ENCODE results near the gene NXNL1. TPM values are rescaled to one million over a fixed set of nuclear protein-coding genes. Genes with fewer than 3 reads are reported as not detected.

The NXNL1 gene
- total and polyA plus RNA-seq, 2 donors (not counting 1 experiment from before 2014, with no cell fraction given), result not detected

- DNase-seq (ENCODE audit: low read depth in 2 of 2), result no peak
- no peaks in the 10 kb centered on the region for H3K27me3 ChIP-seq (ENCODE audit: control insufficient read depth, insufficient read depth, low read length)
- H3K4me3 ChIP-seq (replicated peaks in 1 of 4; ENCODE audit: control extremely low read depth in 1 of 4, insufficient read depth in 1 of 4, low read depth in 3 of 4, low read length in 4 of 4), result no peak overlapping the region
- no peaks in the 10 kb centered on the region for H3K79me2 ChIP-seq (ENCODE audit: control insufficient read depth, insufficient read depth, low read length)
- H3K4me2 ChIP-seq (ENCODE audit: extremely low read depth, insufficient read depth, low read length), result no peak overlapping the region
- no peaks in the 10 kb centered on the region for H3K4me1 ChIP-seq (ENCODE audit: control insufficient read depth, extremely low read depth, insufficient read depth, low read length)
- no peak overlapping the region for H2AFZ ChIP-seq (ENCODE audit: low read length)
- H3K27ac ChIP-seq (ENCODE audit: insufficient read depth, low read length), result no peak overlapping the region
- no peaks in the 10 kb centered on the region for H3K36me3 ChIP-seq (ENCODE audit: control insufficient read depth, insufficient read depth, low read length)
- no peaks in the 10 kb centered on the region for H4K20me1 ChIP-seq (ENCODE audit: control insufficient read depth, extremely low read depth, insufficient read depth, low read length)
- TF ChIP-seq CTCF (conservative IDR thresholded peaks at IDR 0.05 in 1 of 2, IDR thresholded peaks at IDR 0.05 in 1 of 2; ENCODE audit: low read depth in 1 of 2, low read length in 2 of 2), result no peak
- TF ChIP-seq EZH2 (IDR thresholded peaks at IDR 0.05; ENCODE audit: low read length, missing control alignments), result no peak
- H3K9me3 ChIP-seq (ENCODE audit: control insufficient read depth, insufficient read depth, low read depth, low read length), result no peaks in the 10 kb centered on the region
- no peak overlapping the region for H3K9ac ChIP-seq (ENCODE audit: insufficient read depth, low read length)
Observed at GRCh38 chr19:17436094-17436873, 24.4 kb downstream of the NXNL1 start.

GRCh38 chr19:17435218-17435617 is 25.5 kb downstream of the NXNL1 start:
- no peaks in the 10 kb centered on the region for H3K36me3 ChIP-seq (ENCODE audit: control insufficient read depth, insufficient read depth, low read length)
- H3K4me3 ChIP-seq (replicated peaks in 1 of 4; ENCODE audit: control extremely low read depth in 1 of 4, insufficient read depth in 1 of 4, low read depth in 3 of 4, low read length in 4 of 4), result no peak overlapping the region
- no peaks in the 10 kb centered on the region for H4K20me1 ChIP-seq (ENCODE audit: control insufficient read depth, extremely low read depth, insufficient read depth, low read length)
- no peaks in the 10 kb centered on the region for H3K4me1 ChIP-seq (ENCODE audit: control insufficient read depth, extremely low read depth, insufficient read depth, low read length)
- no peaks in the 10 kb centered on the region for H3K9me3 ChIP-seq (ENCODE audit: control insufficient read depth, insufficient read depth, low read depth, low read length)
- H3K9ac ChIP-seq (ENCODE audit: insufficient read depth, low read length), result no peak overlapping the region
- H3K27ac ChIP-seq (ENCODE audit: insufficient read depth, low read length), result no peak overlapping the region
- no peak overlapping the region for H3K4me2 ChIP-seq (ENCODE audit: extremely low read depth, insufficient read depth, low read length)
- no peak for TF ChIP-seq EZH2 (IDR thresholded peaks at IDR 0.05; ENCODE audit: low read length, missing control alignments)
- TF ChIP-seq CTCF (conservative IDR thresholded peaks at IDR 0.05 in 1 of 2, IDR thresholded peaks at IDR 0.05 in 1 of 2; ENCODE audit: low read depth in 1 of 2, low read length in 2 of 2), result no peak
- H3K79me2 ChIP-seq (ENCODE audit: control insufficient read depth, insufficient read depth, low read length), result no peaks in the 10 kb centered on the region
- no peak overlapping the region for H2AFZ ChIP-seq (ENCODE audit: low read length)
- H3K27me3 ChIP-seq (ENCODE audit: control insufficient read depth, insufficient read depth, low read length), result no peaks in the 10 kb centered on the region
- DNase-seq (ENCODE audit: low read depth in 2 of 2), result no peak

- Histone ChIP-seq H3K4me2 (ENCODE audit: extremely low read depth, insufficient read depth, low read length) (no peak overlapping the region), H3K79me2 (ENCODE audit: control insufficient read depth, insufficient read depth, low read length) (no peaks in the 10 kb centered on the region), H3K4me3 (replicated peaks in 1 of 4; ENCODE audit: control extremely low read depth in 1 of 4, insufficient read depth in 1 of 4, low read depth in 3 of 4, low read length in 4 of 4) (no peak overlapping the region), H4K20me1 (ENCODE audit: control insufficient read depth, extremely low read depth, insufficient read depth, low read length) (no peaks in the 10 kb centered on the region), H3K9me3 (ENCODE audit: control insufficient read depth, insufficient read depth, low read depth, low read length) (no peaks in the 10 kb centered on the region), H3K27ac (ENCODE audit: insufficient read depth, low read length) (no peak overlapping the region), H3K36me3 (ENCODE audit: control insufficient read depth, insufficient read depth, low read length) (no peaks in the 10 kb centered on the region), H3K9ac (ENCODE audit: insufficient read depth, low read length) (no peak overlapping the region), H2AFZ (ENCODE audit: low read length) (no peak overlapping the region), H3K27me3 (ENCODE audit: control insufficient read depth, insufficient read depth, low read length) (no peaks in the 10 kb centered on the region), H3K4me1 (ENCODE audit: control insufficient read depth, extremely low read depth, insufficient read depth, low read length) (no peaks in the 10 kb centered on the region)
- TF ChIP-seq CTCF (conservative IDR thresholded peaks at IDR 0.05 in 1 of 2, IDR thresholded peaks at IDR 0.05 in 1 of 2; ENCODE audit: low read depth in 1 of 2, low read length in 2 of 2), result no peak
- DNase-seq (ENCODE audit: low read depth in 2 of 2), result no peak
Observed at GRCh38 chr19:17431417-17431816, 29.3 kb downstream of the NXNL1 start.

Measured in fibroblast of lung (primary cell).